Measurements from ENCODE around the gene KLK5. TPM values are rescaled to one million over a fixed set of nuclear protein-coding genes. Genes with fewer than 3 reads are reported as not detected.

KLK5 gene
- polyA plus RNA-seq, 1 donor (not counting 4 experiments of a cell fraction or from before 2014, with no cell fraction given): 477 TPM

- no peak overlapping the region for H3K27ac ChIP-seq (ENCODE audit: control insufficient read depth, insufficient read depth, low read length)
- no peak overlapping the region for H3K4me2 ChIP-seq (ENCODE audit: control insufficient read depth, extremely low read depth, insufficient read depth, low read depth, low read length)
- no peaks in the 10 kb centered on the region for H3K9me1 ChIP-seq (ENCODE audit: control insufficient read depth, extremely low read depth, insufficient read depth, low read length)
- TF ChIP-seq CTCF (optimal IDR thresholded peaks at IDR 0.05 in 1 of 3, IDR thresholded peaks at IDR 0.05 in 1 of 3, conservative IDR thresholded peaks at IDR 0.05 in 1 of 3; ENCODE audit: extremely low read depth in 1 of 3, insufficient read depth in 2 of 3, low read length in 3 of 3) (no peak), EZH2 (IDR thresholded peaks at IDR 0.05; ENCODE audit: low read length) (no peak)
- no peaks in the 10 kb centered on the region for H3K27me3 ChIP-seq (ENCODE audit: control insufficient read depth, extremely low read depth, insufficient read depth, low read length)
- no peak overlapping the region for H3K9ac ChIP-seq (ENCODE audit: control insufficient read depth, extremely low read depth, insufficient read depth, low read length)
- H3K4me3 ChIP-seq (ENCODE audit: control insufficient read depth in 2 of 3, extremely low read depth in 1 of 3, insufficient read depth in 2 of 3, low read depth in 1 of 3, low read length in 3 of 3): no peak overlapping the region
- H3K4me1 ChIP-seq (ENCODE audit: control insufficient read depth, extremely low read depth, insufficient read depth, low read length): peaks cover 23% of the 10 kb centered on the region
- FAIRE-seq: no peak
- H3K9me3 ChIP-seq (ENCODE audit: control insufficient read depth, low read depth, low read length): no peaks in the 10 kb centered on the region
- no peak overlapping the region for H2AFZ ChIP-seq (ENCODE audit: control insufficient read depth, low read length)
- no peak for DNase-seq (ENCODE audit: low read depth, low spot score)
- peaks cover 8% of the 10 kb centered on the region for H3K79me2 ChIP-seq (ENCODE audit: control insufficient read depth, insufficient read depth, low read length)
- no peaks in the 10 kb centered on the region for H4K20me1 ChIP-seq (ENCODE audit: control insufficient read depth, extremely low read depth, insufficient read depth, low read length)
- peaks cover 9 to 14% of the 10 kb centered on the region in 2 experiments for H3K36me3 ChIP-seq (ENCODE audit: control insufficient read depth in 2 of 2, extremely low read depth in 1 of 2, insufficient read depth in 2 of 2, low read length in 2 of 2)
- dilution Hi-C loops (cut with MboI; ENCODE audit: extremely low pct_ligation_motif_present, low sequenced_read_pairs): no loop called here
Observed at GRCh38 chr19:50947123-50947522, 5.7 kb downstream of the KLK5 start.

GRCh38 chr19:50944795-50945194, 8.0 kb downstream of the KLK5 start:
- H3K36me3 ChIP-seq (ENCODE audit: control insufficient read depth in 2 of 2, extremely low read depth in 1 of 2, insufficient read depth in 2 of 2, low read length in 2 of 2): peaks cover 9 to 12% of the 10 kb centered on the region in 2 experiments
- no peak overlapping the region for H3K4me3 ChIP-seq (ENCODE audit: control insufficient read depth in 2 of 3, extremely low read depth in 1 of 3, insufficient read depth in 2 of 3, low read depth in 1 of 3, low read length in 3 of 3)
- dilution Hi-C loops (cut with MboI; ENCODE audit: extremely low pct_ligation_motif_present, low sequenced_read_pairs): no loop called here
- H3K27me3 ChIP-seq (ENCODE audit: control insufficient read depth, extremely low read depth, insufficient read depth, low read length): no peaks in the 10 kb centered on the region
- H3K9me3 ChIP-seq (ENCODE audit: control insufficient read depth, low read depth, low read length): no peaks in the 10 kb centered on the region
- no peaks in the 10 kb centered on the region for H3K79me2 ChIP-seq (ENCODE audit: control insufficient read depth, insufficient read depth, low read length)
- no peaks in the 10 kb centered on the region for H3K9me1 ChIP-seq (ENCODE audit: control insufficient read depth, extremely low read depth, insufficient read depth, low read length)
- no peak overlapping the region for H3K4me2 ChIP-seq (ENCODE audit: control insufficient read depth, extremely low read depth, insufficient read depth, low read depth, low read length)
- peaks cover 11% of the 10 kb centered on the region for H3K4me1 ChIP-seq (ENCODE audit: control insufficient read depth, extremely low read depth, insufficient read depth, low read length)
- FAIRE-seq: no peak
- H4K20me1 ChIP-seq (ENCODE audit: control insufficient read depth, extremely low read depth, insufficient read depth, low read length): no peaks in the 10 kb centered on the region
- no peak overlapping the region for H2AFZ ChIP-seq (ENCODE audit: control insufficient read depth, low read length)
- TF ChIP-seq CTCF (optimal IDR thresholded peaks at IDR 0.05 in 1 of 3, IDR thresholded peaks at IDR 0.05 in 1 of 3, conservative IDR thresholded peaks at IDR 0.05 in 1 of 3; ENCODE audit: extremely low read depth in 1 of 3, insufficient read depth in 2 of 3, low read length in 3 of 3) (no peak), EZH2 (IDR thresholded peaks at IDR 0.05; ENCODE audit: low read length) (no peak)
- H3K9ac ChIP-seq (ENCODE audit: control insufficient read depth, extremely low read depth, insufficient read depth, low read length): no peak overlapping the region
- H3K27ac ChIP-seq (ENCODE audit: control insufficient read depth, insufficient read depth, low read length): no peak overlapping the region
- no peak for DNase-seq (ENCODE audit: low read depth, low spot score)

Data from keratinocyte (primary cell).